Measurements from ENCODE around the gene KCNAB2.

Gene KCNAB2

GRCh38 chr1:6030547-6031261, 15.0 kb upstream of the KCNAB2 start:
- DNase-seq (ENCODE audit: low read depth), result no peak

DNA sequence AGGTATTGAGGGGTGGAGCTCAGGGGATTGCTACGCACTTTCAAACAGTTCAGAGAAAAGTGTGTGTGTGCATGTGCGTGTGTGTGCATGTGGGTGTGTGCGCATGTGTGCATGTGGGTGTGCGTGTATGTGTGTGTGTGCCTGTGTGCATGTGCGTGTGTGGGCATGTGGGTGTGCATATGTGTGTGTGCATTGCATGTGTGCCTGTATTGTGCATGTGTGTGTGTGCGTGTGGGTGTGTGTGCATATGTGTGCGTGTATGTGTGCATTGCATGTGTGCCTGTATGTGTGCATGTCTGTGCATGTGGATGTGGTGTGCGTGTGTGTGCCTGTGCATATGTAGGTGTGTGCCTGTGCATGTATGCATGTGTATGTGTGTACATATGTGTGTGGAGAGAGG, 12.6 kb upstream of the KCNAB2 start:
- no peak for DNase-seq (ENCODE audit: low read depth)

GRCh38 chr1:6033986-6034749, 11.5 kb upstream of the KCNAB2 start:
- no peak for DNase-seq (ENCODE audit: low read depth)

GRCh38 chr1:6034750-6035096, 11.0 kb upstream of the KCNAB2 start:
- DNase-seq (ENCODE audit: low read depth), result no peak

GRCh38 chr1:6035303-6035702, 10.4 kb upstream of the KCNAB2 start:
- no peak for DNase-seq (ENCODE audit: low read depth)

- DNase-seq (ENCODE audit: low read depth), result no peak
These were observed 10.0 kb upstream of the KCNAB2 start for GRCh38 chr1:6035719-6036118.

- DNase-seq (ENCODE audit: low read depth), result no peak
These were observed 8.3 kb upstream of the KCNAB2 start for GRCh38 chr1:6037338-6037762.

- no peak for DNase-seq (ENCODE audit: low read depth)
These were observed 7.1 kb upstream of the KCNAB2 start for GRCh38 chr1:6038603-6039002.

DNA sequence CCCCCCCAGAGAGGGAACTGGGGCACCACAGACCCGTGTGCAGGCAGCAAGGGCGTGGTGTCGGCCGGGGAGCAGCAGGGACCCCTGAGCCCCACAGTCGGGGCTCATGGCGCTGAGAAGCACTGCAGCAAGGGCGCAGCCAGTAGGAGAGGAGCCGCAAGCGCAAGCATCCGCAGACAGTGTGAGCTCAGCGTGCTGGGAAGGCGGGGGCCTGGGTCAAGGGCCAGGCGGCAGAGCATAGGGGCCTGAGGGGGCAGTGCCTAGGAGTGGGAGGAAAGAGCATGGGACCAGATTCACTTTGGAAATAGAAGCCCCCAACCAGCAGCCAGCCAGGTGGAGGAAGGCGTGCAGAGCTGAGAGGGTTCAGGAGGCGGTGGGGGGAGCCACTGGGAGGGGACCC, 6.7 kb upstream of the KCNAB2 start:
- no peak for DNase-seq (ENCODE audit: low read depth)

- DNase-seq (ENCODE audit: low read depth), result no peak
These were observed 5.2 kb upstream of the KCNAB2 start for GRCh38 chr1:6040444-6040843.

GRCh38 chr1:6040861-6041415, 4.8 kb upstream of the KCNAB2 start:
- DNase-seq (ENCODE audit: low read depth), result no peak

DNA sequence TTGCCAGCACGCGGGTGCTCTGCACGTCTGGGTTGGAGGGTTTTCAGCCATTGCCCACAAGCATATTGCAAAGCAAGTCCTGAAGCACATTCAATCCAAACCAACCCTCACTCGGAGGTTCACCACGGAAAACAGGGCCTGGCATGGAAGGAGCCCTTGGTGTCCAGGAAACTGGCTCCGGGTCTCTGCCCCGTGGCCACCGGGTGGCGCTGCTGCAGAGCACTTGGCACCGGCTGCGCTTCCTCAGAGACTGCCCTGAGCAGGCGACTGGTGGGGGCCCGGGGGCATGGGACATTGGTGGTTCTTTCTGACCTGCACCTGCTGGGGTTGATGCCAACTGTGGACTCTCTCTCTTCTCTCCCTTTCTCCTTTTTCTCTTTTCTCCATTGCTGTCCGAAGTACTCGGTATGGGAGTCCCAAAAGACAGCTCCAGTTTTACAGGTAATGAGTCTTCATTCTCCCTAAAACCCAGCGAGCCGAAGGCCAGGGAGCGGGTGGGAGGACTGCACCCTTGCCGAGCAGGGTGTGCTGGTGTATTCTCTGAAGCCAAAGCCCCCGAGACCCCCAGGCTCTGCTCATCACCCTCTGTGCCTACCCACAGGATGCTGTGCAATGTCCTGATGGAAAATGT, 4.1 kb upstream of the KCNAB2 start:
- no peak for DNase-seq (ENCODE audit: low read depth)

DNA sequence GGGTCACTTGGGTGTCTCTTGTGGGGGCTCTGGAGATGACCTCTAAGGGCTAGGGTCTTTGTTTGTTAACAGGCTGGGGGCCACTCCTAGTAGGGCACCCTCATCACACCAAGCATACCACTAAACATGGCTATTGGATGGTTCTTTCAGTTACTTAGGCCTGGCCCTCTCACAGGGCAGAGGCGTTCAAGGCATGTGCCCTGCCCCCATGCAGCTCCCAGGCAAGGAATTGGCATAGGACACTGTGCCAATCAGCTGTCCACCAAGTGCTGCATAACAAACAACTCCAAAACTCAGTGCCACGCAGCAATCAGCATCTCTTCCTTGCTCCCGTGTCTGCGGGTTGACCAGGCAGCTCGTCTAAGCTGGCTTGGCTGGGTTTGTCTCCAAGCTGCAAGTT, 2.1 kb upstream of the KCNAB2 start:
- DNase-seq (ENCODE audit: low read depth), result no peak

- DNase-seq (ENCODE audit: low read depth), result no peak
These were observed 1.1 kb upstream of the KCNAB2 start for GRCh38 chr1:6044481-6045109.

- no peak for DNase-seq (ENCODE audit: low read depth)
These were observed 582 bp upstream of the KCNAB2 start for GRCh38 chr1:6045110-6045502.

- no peak for DNase-seq (ENCODE audit: low read depth)
These were observed 591 bp downstream of the KCNAB2 start for GRCh38 chr1:6046279-6046678.

DNA sequence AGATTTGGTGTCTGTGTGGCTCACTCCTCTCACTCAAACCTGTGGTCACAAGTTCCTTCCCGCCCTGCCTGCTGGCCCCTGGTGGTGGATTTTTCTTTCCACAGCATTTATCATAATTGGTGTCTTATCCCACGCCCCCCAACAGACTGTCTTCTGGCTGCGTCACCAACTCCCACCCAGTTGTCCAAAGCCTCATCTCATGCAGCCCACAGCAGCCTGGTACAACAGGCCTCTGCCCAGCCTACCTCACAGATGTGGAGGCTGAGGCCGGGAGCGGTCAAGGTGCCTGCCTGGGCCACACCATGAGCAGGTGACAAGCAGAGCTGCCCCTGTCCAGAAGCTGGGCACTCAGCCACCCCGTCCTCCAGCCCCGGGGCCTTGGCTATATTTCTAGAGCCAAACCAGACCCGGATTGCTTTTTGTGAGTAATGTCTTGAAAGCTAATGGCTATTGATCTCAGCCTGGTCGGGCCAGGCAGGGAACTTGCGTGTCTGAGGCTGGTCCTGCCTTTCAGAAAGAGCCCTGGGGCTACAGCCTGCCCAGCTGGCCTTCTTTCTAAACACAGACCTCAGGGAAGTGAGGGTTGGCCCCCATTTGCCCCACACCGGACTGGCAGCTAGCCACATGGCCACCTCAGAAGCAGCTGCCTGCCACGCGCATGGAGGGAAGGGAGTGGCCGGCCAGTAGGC, 2.6 kb downstream of the KCNAB2 start:
- DNase-seq (ENCODE audit: low read depth), result no peak

GRCh38 chr1:6049419-6049818, 3.7 kb downstream of the KCNAB2 start:
- DNase-seq (ENCODE audit: low read depth), result no peak

DNA sequence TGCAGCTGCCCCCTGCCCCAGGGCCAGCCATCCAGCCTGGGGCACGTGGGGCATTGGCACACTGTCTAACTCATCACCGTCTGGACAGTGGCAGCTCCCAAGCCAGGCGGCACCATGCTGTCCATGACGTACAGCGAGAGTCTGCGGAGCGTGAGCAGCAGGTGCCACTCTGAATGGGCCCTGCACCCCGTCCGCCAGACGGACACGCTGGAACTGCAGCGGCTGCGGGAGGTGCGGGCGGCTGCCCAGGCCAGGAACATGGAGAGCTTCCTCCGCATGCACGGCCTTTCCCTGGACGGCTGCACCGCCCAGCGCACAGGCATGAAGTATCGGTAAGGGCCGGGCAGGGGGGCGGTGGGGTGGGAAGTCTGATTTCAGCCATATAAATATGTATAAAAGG, 5.7 kb downstream of the KCNAB2 start:
- DNase-seq (ENCODE audit: low read depth), result no peak

DNA sequence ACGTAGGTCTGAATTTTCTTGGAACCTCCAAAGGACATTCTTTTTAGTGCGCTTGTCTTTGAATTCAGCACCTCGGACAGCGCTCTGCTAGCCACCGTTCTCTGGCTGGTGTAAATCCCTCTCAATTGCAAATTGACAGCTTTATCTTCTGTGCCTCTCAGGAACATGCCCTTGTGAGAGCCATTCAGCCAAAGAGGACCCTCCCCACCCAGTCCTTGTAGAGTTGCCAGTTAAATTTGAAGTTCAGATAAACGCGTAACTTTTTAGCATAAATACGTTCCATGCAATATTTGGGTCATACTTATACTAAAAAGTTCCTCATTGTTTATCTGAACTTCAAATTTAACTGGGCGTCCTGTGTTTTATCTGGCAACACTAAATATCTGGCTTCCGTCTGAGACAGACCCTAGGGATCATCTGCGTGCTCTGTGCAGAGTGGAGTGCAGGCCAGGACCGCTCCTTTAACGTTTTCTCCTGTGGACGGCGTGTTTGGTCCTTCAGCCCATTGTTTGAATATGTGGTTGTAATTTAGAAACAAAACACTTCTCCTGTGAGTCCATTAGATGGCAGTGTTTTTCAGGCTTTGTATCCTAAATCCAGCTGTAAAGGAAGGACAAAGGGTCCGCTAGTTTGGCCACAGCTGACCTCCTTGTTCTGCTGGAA, 7.0 kb downstream of the KCNAB2 start:
- DNase-seq (ENCODE audit: low read depth), result no peak

DNA sequence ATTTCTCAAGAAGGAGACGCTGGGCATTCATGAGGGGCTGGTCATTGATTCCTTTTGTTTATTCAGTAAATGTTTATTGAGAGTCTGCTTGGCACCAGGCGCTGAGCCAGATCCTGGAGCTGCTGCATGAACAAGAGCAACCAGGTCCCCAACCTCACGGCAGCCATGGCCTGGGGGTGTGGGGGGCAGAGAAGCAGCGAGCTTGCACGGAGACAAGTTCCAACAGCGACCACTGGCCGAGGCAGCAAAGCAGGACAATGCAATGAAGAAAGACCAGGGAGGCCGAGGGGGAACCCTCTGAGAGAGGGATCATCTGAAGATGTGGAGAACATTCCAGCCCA, 7.5 kb downstream of the KCNAB2 start:
- DNase-seq (ENCODE audit: low read depth), result no peak

DNA sequence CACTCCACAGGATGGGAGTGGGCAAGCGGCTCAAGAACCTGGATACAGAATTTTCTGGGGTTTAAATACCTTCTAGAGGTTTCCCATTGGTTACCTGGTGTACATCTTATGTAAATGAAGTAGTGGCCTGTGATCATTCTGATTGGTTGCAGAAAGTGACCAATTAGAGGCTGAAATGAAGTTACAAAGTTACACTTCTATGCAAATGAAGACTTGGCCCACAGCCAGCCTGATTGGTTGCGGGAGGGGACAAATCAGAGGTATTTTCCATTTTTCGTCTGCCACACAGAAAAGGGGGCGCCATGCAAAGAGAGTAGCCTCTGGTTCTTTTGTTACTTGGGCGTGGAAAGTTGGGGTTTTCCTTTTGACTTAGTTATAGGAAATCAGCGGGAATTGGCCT, 8.9 kb downstream of the KCNAB2 start:
- DNase-seq (ENCODE audit: low read depth), result no peak

All from CMK (cell line).